Stimulated activated memory B cell treated with anti-CD40 and anti-IgM and Interleukin-4, amounts not matched to agents 10 μg/mL and 1 μg/mL and 100 μg/mL, for 72 hours (primary cell): ENCODE measurements around the gene IQCN.

Source experiments
- ATAC-seq: fragments of 150-1000 bp; cut with Tn5 transposase; 2 replicates; pipeline ENCODE4 v1.10.0; 2021
- H3K27ac Mint-ChIP-seq: one replicate; pipeline ENCODE4 v1.8.0; 2022; ENCODE audit warnings: mild to moderate bottlenecking, mixed read lengths
- H3K27me3 Mint-ChIP-seq: one replicate; pipeline ENCODE4 v1.8.0; 2022; ENCODE audit warnings: mixed read lengths
- H3K36me3 Mint-ChIP-seq: one replicate; pipeline ENCODE4 v1.8.0; 2022; ENCODE audit warnings: mixed read lengths
- H3K4me1 Mint-ChIP-seq: one replicate; pipeline ENCODE4 v1.8.0; 2022; ENCODE audit warnings: mixed read lengths
- H3K4me3 Mint-ChIP-seq: one replicate; pipeline ENCODE4 v1.8.0; 2022; ENCODE audit warnings: mild to moderate bottlenecking, moderate library complexity, mixed read lengths
- H3K9me3 Mint-ChIP-seq: one replicate; pipeline ENCODE4 v1.8.0; 2022; ENCODE audit warnings: mixed read lengths

IQCN gene

DNA sequence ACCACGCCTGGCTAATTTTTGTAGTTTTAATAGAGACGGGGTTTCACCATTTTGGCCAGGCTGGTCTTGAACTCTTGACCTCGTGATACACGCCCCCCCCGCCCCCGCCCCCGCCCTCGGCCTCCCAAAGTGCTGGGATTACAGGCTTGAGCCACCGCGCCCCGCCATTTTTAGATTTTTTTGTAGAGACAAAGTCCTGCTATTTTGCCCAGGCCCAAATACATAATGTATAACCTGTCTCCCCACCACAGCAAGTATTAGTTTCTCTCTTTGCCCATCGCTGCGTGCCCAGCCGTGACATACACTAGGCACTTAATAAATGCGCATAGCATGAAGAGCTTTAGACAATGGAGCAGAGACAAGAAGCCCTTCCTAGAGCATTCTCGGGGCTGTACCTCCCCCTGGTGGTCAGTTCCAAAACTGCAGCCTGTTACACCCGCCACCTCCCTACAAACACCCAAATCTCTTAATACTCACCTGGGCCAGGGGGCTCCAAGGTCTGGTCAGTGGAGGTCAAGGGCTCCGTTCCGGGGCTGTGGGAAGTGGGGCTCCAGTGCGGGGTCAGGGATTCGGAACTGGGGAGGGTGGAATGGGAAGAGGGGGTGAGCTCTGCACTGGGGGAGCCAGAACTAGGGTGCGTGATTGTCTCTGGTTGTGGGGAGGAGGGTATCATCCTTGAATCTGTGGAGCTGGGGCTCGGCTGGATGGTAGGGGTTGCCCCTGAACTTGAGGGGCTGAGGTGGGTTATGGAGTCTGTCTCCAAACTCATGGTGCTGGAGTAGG is 22.5 kb downstream of the IQCN start:
- peak; percentile 76 for ATAC-seq
- peaks cover 41% of the 10 kb centered on the region for H3K4me1 Mint-ChIP-seq
- H3K27ac Mint-ChIP-seq, result peak overlapping the region; percentile 7
- H3K36me3 Mint-ChIP-seq, result no peaks in the 10 kb centered on the region
- peaks cover 28% of the 10 kb centered on the region for H3K27me3 Mint-ChIP-seq
- no peaks in the 10 kb centered on the region for H3K9me3 Mint-ChIP-seq
- H3K4me3 Mint-ChIP-seq, result no peak overlapping the region

DNA sequence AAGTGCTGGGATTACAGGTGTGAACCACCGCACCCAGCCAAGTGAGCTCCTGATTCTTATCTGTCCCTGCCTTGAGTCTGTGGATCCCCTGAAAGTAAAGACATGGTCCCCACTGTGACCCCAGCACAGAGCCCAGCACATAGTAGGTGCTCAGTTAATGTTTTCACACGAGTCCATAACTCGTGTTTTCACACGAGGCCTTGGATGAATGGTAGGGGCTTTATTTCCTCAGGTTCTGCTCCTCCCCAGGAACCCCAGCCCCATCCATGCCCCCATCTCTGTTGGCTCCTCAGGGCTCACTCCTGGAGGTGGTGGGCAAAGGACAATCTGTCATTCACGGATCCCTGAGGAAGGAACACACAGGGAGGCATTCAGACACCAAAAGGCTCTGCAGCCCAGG is 24.4 kb downstream of the IQCN start:
- Mint-ChIP-seq H3K27ac (no peak overlapping the region), H3K27me3 (peaks cover 28% of the 10 kb centered on the region), H3K9me3 (no peaks in the 10 kb centered on the region), H3K36me3 (no peaks in the 10 kb centered on the region), H3K4me1 (peaks cover 31% of the 10 kb centered on the region), H3K4me3 (no peak overlapping the region)
- no peak for ATAC-seq

DNA sequence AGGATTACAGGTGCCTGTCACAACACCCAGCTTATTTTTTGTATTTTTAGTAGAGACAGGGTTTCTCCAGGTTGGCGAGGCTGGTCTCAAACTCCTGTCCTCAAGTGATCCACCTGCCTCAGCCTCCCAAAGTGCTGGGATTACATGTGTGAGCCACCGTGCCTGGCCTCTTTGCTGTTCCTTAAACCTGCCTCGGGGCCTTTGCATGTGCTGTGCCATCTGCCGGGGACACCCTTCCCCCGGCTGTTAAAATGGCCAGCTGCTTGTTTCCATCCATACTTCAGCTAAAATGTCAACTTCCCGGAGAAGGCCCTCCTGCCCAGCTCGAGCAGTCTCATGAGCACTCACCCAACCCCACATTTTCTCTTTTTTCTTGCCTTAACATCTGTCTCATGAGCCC is 29.0 kb downstream of the IQCN start:
- no peak for ATAC-seq
- no peaks in the 10 kb centered on the region for H3K4me1 Mint-ChIP-seq
- H3K4me3 Mint-ChIP-seq, result no peak overlapping the region
- H3K27me3 Mint-ChIP-seq, result peaks cover 21% of the 10 kb centered on the region
- H3K9me3 Mint-ChIP-seq, result no peaks in the 10 kb centered on the region
- no peak overlapping the region for H3K27ac Mint-ChIP-seq
- no peaks in the 10 kb centered on the region for H3K36me3 Mint-ChIP-seq

DNA sequence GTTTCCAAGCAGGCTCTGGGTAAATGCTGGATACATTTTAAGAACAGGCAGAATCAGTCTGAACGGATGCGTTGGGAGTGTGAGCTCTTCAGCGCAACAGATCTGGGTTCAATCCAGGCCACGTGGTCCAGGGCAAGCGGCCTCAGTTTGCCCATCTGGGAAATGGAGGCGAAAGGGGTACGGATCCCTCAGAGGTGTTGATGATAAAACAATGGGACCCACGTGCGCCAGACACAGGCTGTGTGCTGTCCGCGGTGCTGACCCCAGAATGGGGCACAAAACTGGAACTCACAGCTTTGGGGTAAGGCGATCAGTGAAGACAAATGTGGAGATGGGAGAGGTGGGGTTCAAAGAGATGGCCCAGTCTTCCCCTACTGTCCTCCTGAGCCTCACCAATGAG is 34.9 kb downstream of the IQCN start:
- no peak overlapping the region for H3K4me3 Mint-ChIP-seq
- no peak for ATAC-seq
- no peaks in the 10 kb centered on the region for H3K9me3 Mint-ChIP-seq
- H3K4me1 Mint-ChIP-seq, result no peaks in the 10 kb centered on the region
- H3K27me3 Mint-ChIP-seq, result peaks cover 52% of the 10 kb centered on the region
- H3K27ac Mint-ChIP-seq, result no peak overlapping the region
- no peaks in the 10 kb centered on the region for H3K36me3 Mint-ChIP-seq

DNA sequence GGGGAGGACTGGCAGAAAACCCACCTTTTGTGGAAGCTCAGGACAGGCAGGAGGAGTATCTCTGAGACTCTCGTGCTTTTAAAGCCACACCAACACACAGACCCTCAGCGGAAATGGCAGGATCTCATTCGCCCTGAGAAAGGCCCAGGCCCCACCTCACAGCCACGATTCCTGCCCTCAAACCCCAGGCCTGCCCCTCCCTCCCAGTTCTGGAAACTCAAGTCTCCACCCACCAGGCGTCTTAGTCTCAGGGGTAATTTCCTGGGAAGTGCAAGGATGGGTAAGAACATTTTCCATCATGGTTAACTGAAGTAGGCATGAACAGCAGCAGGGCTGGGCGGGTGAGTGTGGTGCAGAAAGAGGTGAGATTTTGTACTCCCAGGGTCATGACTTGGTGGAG is 40.1 kb downstream of the IQCN start:
- peaks cover 33% of the 10 kb centered on the region for H3K4me1 Mint-ChIP-seq
- no peak overlapping the region for H3K27ac Mint-ChIP-seq
- H3K4me3 Mint-ChIP-seq, result no peak overlapping the region
- H3K27me3 Mint-ChIP-seq, result peaks cover 82% of the 10 kb centered on the region
- H3K9me3 Mint-ChIP-seq, result peaks cover 3% of the 10 kb centered on the region
- H3K36me3 Mint-ChIP-seq, result no peaks in the 10 kb centered on the region
- no peak for ATAC-seq

DNA sequence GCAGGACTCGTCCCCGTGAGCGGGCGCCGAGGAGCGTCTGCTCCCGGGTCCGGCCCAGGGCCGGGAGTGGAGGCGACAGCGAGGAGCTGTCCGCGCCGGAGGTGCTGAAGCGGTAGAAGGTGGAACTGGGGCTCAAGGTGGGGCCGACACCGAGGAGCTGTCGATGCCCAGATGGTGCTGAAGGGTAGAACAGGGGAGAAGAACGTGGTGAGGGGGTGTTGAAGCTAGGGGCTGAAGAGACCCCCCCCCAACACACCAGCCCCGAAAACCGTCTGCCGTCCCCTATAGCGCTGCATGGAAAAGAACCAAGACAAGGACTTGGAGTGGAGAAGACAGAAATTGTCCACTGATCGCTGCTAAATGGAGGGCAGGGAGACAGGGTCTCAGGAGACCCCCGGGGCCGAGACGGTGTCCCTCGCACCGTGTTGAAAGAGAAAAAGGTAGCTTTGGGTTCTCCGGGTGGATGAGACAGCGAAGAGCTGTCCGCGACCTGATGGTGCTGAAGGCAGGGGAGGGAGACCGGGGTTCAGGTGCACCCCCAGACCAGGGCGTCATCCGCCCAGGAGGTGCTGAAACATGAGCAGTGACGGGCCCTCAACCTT is 40.9 kb downstream of the IQCN start:
- no peak overlapping the region for H3K27ac Mint-ChIP-seq

DNA sequence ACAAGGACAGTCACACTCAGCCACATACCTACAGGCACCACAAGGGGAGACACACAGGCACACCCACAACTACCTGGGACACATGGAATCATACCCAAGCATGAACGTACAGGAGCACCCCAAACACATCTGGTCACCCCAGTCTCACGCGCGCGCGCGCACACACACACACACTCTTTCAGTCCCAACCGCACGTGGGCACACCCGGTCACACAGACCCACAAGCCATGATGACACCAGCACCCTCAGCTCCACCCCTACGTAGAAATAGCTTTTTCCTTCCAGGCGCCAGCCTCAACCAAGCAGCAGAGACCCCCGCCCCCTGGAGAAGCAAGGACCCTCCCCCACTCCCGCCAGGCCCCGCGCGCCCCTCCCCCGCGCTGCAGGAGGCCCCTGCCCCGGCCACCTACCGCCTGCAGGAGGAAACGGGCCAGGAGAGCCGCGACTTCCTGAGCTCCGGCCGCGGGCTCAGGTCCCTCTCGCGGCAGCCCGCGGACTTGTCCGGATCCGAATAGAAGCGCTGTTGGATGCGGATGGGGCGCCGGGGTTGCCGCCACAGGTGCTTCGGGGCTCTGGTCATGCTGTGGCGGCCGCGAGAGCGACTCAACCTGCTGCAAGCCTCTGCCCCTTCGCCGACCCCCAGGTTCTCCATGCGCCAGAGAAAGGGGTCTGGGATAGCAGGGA is 41.6 kb downstream of the IQCN start:
- no peak for ATAC-seq
- H3K27me3 Mint-ChIP-seq, result peaks cover 82% of the 10 kb centered on the region
- no peak overlapping the region for H3K27ac Mint-ChIP-seq
- H3K4me3 Mint-ChIP-seq, result no peak overlapping the region
- no peaks in the 10 kb centered on the region for H3K36me3 Mint-ChIP-seq
- peaks cover 37% of the 10 kb centered on the region for H3K4me1 Mint-ChIP-seq
- peaks cover 3% of the 10 kb centered on the region for H3K9me3 Mint-ChIP-seq

More for the DNA sequence above, 40.9 kb downstream of the IQCN start:
- peaks cover 3% of the 10 kb centered on the region for H3K9me3 Mint-ChIP-seq
- peaks cover 76% of the 10 kb centered on the region for H3K27me3 Mint-ChIP-seq
- H3K4me3 Mint-ChIP-seq, result no peak overlapping the region
- peaks cover 33% of the 10 kb centered on the region for H3K4me1 Mint-ChIP-seq
- no peaks in the 10 kb centered on the region for H3K36me3 Mint-ChIP-seq
- ATAC-seq, result no peak

DNA sequence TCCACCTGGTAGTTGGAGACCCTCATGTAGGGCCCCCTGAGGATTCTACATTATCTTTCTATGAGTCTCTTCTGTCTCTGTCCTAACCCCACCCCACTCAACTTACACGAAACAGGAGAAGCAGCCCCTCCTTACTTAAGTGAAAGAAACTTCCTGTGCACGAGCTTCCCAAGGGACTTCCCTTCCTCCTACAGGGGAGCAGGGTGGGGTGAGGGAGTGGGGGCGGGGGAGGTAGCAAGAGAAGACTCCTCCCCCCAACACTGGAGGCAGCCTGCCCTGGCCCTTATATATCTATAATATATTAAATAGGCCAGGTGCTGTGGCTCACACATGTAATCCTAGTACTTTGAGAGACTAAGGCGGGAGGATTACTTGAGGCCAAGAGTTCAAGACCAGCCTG is 42.5 kb downstream of the IQCN start:
- Mint-ChIP-seq H3K36me3 (no peaks in the 10 kb centered on the region), H3K27me3 (peaks cover 86% of the 10 kb centered on the region), H3K4me1 (peaks cover 45% of the 10 kb centered on the region), H3K4me3 (no peak overlapping the region), H3K27ac (no peak overlapping the region), H3K9me3 (peaks cover 3% of the 10 kb centered on the region)
- peak; percentile 28 for ATAC-seq

DNA sequence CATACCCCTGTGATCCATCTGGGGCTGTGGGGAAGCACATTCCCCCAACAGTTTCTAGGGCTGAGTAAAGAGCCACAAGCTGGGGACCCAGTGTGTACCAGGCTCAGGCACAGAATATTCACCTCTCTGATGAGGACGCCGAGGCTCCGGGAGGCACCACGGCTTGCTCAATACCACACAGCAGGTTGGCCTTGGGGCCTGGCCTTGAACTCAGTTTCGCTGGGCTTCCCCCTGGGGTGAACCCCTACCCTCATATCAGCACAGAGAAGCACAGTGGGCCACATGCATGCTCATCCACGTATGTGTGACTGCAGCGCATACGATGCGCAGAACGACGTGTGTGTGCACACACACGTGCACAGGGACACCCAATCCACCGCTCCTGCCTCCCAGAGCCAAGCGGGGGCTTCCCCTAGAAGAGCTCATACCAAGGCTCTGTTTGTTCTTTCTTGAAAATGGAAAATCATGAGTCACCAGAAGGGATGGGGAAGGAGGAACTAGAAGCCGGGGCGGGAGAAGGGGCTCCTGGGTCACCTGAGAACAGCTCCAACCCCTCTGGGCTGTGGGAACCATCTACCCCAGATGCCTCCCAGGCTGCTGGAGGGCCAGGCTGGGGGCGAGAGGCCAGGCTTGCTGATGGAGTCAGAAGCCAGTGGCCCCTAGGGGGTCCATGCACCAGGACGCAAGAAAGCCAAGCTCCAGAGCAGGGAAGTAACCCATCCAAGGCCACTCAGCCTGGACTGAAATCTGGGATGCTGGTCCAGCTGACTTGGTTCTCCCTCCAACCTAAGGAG is 43.1 kb downstream of the IQCN start:
- peaks cover 85% of the 10 kb centered on the region for H3K27me3 Mint-ChIP-seq
- no peak overlapping the region for H3K27ac Mint-ChIP-seq
- ATAC-seq, result peak; percentile 45
- H3K4me3 Mint-ChIP-seq, result no peak overlapping the region
- H3K4me1 Mint-ChIP-seq, result peaks cover 45% of the 10 kb centered on the region
- H3K9me3 Mint-ChIP-seq, result peaks cover 3% of the 10 kb centered on the region
- no peaks in the 10 kb centered on the region for H3K36me3 Mint-ChIP-seq

DNA sequence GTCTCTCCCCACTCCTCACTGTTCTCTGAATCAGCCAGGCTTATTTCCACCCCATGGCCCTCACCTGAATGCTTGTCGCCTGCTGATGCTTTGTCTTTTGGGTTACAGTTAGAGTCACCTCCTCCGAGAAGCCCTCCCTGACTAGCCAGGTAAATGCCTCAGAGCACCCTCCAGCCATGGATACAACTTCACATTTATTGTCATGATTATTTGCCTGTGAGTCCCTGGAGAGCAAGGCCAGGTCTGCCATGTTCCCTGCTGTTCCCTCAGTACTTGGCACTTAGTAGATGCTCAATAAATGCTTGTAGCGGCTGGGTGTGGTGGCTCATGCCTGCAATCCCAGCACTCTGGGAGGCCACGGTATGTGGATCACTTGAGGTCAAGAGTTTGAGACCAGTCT is 44.3 kb downstream of the IQCN start:
- H3K27me3 Mint-ChIP-seq, result peaks cover 85% of the 10 kb centered on the region
- H3K36me3 Mint-ChIP-seq, result no peaks in the 10 kb centered on the region
- no peak for ATAC-seq
- H3K4me3 Mint-ChIP-seq, result no peak overlapping the region
- H3K9me3 Mint-ChIP-seq, result peaks cover 3% of the 10 kb centered on the region
- no peak overlapping the region for H3K27ac Mint-ChIP-seq
- H3K4me1 Mint-ChIP-seq, result peaks cover 57% of the 10 kb centered on the region

DNA sequence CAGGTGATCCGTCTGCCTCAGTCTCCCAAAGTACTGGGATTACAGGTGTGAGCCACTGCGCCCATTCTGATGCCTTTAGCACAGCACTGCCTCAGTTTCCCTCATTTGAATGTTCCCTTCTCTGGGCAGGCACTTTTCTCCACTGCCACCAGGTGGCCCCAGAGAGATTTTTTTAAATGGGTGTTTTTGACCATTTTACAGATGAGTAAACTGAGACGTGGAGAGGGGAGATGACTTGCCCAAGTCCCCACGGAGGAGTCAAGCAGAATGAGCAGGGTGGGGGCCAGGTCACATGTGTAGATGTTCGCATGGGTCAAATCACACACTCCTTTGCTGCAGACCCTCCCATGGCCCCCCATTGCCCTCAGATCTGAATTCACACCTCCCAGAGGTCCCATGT is 44.8 kb downstream of the IQCN start:
- H3K36me3 Mint-ChIP-seq, result no peaks in the 10 kb centered on the region
- ATAC-seq, result no peak
- no peak overlapping the region for H3K4me3 Mint-ChIP-seq
- peaks cover 85% of the 10 kb centered on the region for H3K27me3 Mint-ChIP-seq
- H3K27ac Mint-ChIP-seq, result no peak overlapping the region
- H3K4me1 Mint-ChIP-seq, result peaks cover 61% of the 10 kb centered on the region
- H3K9me3 Mint-ChIP-seq, result peaks cover 3% of the 10 kb centered on the region

DNA sequence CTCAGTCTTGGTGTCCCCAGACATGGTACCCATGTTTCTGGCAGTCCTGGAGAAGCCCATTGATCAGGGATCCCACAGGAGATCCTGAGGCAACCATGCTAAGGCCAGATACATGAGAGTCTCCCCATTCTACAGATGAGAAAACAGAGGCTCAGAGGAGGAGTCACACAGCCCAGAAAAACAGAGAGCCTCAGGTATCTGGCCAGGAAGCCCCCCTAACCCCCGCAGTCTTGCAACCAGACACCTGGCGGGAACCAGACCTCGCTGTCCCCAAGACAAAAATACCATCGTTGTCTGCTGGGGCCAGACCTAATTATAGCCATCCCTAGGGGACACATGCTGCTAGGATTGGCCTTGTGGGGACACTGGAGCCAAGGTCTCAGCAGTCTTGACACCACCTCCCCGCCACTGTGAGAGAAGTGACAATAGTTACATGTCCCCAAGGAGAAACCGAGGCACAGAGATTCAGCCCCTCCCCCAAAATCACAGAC is 46.4 kb downstream of the IQCN start:
- ATAC-seq, result no peak
- H3K27ac Mint-ChIP-seq, result no peak overlapping the region
- H3K4me3 Mint-ChIP-seq, result no peak overlapping the region
- no peaks in the 10 kb centered on the region for H3K36me3 Mint-ChIP-seq
- peaks cover 84% of the 10 kb centered on the region for H3K27me3 Mint-ChIP-seq
- H3K4me1 Mint-ChIP-seq, result peaks cover 61% of the 10 kb centered on the region
- H3K9me3 Mint-ChIP-seq, result no peaks in the 10 kb centered on the region

DNA sequence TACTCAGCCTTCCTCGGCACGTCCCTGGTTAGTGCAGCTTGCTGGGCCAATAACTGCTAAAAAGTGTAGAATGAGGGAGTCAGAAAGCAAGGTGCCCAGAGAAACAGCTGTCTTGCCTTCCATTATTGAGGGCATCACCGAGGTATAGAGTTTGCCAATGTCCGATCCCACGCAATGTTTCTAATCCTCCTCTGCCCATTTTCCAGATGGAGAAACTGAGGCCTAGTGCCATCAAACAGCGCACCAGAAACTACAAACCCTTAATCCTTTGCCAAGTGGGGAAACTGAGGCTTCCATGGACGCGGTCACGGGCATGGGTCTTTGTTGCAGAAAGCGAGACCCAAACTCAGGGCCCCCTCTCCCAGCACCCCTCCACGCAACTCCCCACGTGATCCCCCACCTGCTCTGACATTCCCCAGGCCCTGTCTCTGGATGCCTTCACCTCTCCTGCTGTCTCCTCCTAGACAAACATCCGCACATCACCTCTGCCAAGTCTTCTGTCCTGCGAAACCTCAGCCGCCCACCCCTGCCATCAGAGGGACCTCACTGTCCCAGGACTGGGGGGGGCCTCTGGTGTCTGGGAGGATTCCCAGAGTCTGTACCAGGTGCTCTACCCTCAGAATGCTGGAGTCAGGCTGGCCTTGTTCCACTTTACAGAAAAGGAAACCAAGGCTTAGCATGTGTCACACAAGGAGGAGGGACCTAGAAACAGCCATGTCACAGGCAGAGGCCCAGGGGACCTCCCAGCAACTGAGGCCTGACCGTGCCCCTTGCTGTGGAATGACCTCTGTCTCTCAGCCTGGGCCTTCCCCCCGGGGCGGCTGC is 47.1 kb downstream of the IQCN start:
- Mint-ChIP-seq H3K27ac (no peak overlapping the region), H3K9me3 (no peaks in the 10 kb centered on the region), H3K4me3 (no peak overlapping the region), H3K4me1 (peaks cover 55% of the 10 kb centered on the region), H3K27me3 (peaks cover 84% of the 10 kb centered on the region), H3K36me3 (no peaks in the 10 kb centered on the region)
- no peak for ATAC-seq

DNA sequence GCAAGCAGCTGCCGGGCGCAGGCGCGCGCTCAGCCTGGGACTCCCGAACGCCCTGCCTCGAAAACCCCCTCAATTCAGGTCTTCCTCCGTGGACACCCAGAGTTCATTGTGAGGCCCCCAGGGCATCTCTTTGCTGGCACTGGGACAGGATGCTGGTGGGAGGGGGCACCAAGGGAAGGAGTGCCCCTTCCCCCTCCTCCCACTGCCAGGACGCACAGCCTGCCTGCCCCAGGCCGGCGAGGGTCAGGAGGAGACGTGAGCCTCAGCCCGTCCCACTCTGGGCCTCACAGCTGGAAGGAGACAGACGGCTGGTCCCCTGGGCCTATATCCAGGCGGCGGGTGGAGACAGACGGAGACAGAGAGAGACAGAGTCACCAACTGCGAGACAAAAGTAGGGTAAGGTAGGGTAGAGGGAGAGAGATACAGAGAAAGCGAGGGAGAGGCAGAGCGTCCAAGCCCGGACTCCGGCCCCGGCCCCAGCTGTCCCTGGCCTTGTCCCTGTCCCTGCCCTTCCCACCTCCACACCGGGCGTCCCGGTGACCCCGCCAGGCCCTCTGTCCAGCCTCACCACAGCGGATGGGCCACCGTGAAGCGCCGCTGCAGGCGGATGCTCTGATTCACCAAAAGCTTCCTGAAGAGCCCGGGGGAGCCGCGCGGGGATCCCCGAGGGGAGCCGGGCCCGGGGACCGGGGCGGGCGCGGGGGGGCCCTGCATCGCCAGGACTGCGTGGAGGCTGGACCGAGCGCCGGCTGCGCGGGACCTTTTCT is 48.4 kb downstream of the IQCN start, which contains the start of gene PDE4C:
PDE4C (minus strand) TSS at position 737 of the 767 bp plus-strand sequence; CDS start at position 714, 23 bp downstream.
- H3K9me3 Mint-ChIP-seq, result no peaks in the 10 kb centered on the region
- H3K27me3 Mint-ChIP-seq, result peaks cover 89% of the 10 kb centered on the region
- peaks cover 42% of the 10 kb centered on the region for H3K4me1 Mint-ChIP-seq
- no peak for ATAC-seq
- peak within 1 kb of the TSS; percentile 22 for H3K4me3 Mint-ChIP-seq
- H3K36me3 Mint-ChIP-seq, result no peaks in the 10 kb centered on the region
- peak within 1 kb of the TSS; percentile 78 for H3K27ac Mint-ChIP-seq
